Type B pancreatic cell (in vitro differentiated cells): ENCODE results near the gene HSPA13. TPM values are rescaled to one million over a fixed set of nuclear protein-coding genes. Genes with fewer than 3 reads are reported as not detected.
"Not testable (repeated sequence)": the region's sequence is repeated elsewhere in the genome, so short reads cannot be mapped to it uniquely, and the experiment has no call there.

Source experiments
- DNase-seq: peaks from one replicate; pipeline ENCODE4 v3.0.0; 2021; ENCODE audit warnings: mixed read lengths; ENCODE audit not compliant: unreplicated experiment; ENCODE audit errors: extremely low spot score
- H3K27ac Mint-ChIP-seq: 2 replicates; pipeline ENCODE4 v1.8.0; 2021; ENCODE audit warnings: mild to moderate bottlenecking, mixed read lengths
- H3K27me3 Mint-ChIP-seq: 2 replicates; pipeline ENCODE4 v1.8.0; 2021; ENCODE audit warnings: mixed read lengths
- H3K36me3 Mint-ChIP-seq: 2 replicates; pipeline ENCODE4 v1.8.0; 2021; ENCODE audit warnings: mixed read lengths
- H3K4me1 Mint-ChIP-seq: one replicate; pipeline ENCODE4 v1.8.0; 2021; ENCODE audit warnings: mixed read lengths; ENCODE audit not compliant: unreplicated experiment
- H3K4me3 Mint-ChIP-seq: 2 replicates; pipeline ENCODE4 v1.8.0; 2021; ENCODE audit warnings: mild to moderate bottlenecking, mixed read lengths
- H3K9me3 Mint-ChIP-seq: 2 replicates; pipeline ENCODE4 v1.8.0; 2021; ENCODE audit warnings: mixed read lengths
- CTCF ChIP-seq: fragments of 200-600 bp; sonication (generic); conservative IDR thresholded peaks from 2 replicates; pipeline ENCODE4 v1.5.0; 2021; ENCODE audit warnings: antibody characterized with exemption, mild to moderate bottlenecking
- total RNA-seq: library from RNA; stranded (reverse); gene quantifications from 2 replicates; pipeline ENCODE4 v1.2.1, GENCODE V29; 2021; ENCODE audit warnings: low replicate concordance

Gene HSPA13
- total RNA-seq, 1 donor from 2014 or later, result 38.1 TPM

- DNase-seq, result no peak
- H3K27ac Mint-ChIP-seq, result no peak overlapping the region
- H3K9me3 Mint-ChIP-seq, result no peaks in the 10 kb centered on the region
- TF ChIP-seq CTCF, result no peak
- H3K4me3 Mint-ChIP-seq, result no peak overlapping the region
- no peaks in the 10 kb centered on the region for H3K36me3 Mint-ChIP-seq
- peaks cover 4% of the 10 kb centered on the region for H3K4me1 Mint-ChIP-seq
- H3K27me3 Mint-ChIP-seq, result no peaks in the 10 kb centered on the region
Observed at GRCh38 chr21:14354515-14354914, 28.4 kb downstream of the HSPA13 start.

- H3K27me3 Mint-ChIP-seq, result no peaks in the 10 kb centered on the region
- no peaks in the 10 kb centered on the region for H3K36me3 Mint-ChIP-seq
Observed at GRCh38 chr21:14353726-14354125, 29.2 kb downstream of the HSPA13 start.

GRCh38 chr21:14353231-14353630, 29.7 kb downstream of the HSPA13 start:
- no peak for DNase-seq
- no peaks in the 10 kb centered on the region for H3K27me3 Mint-ChIP-seq
- H3K9me3 Mint-ChIP-seq, result no peaks in the 10 kb centered on the region
- no peak for TF ChIP-seq CTCF
- H3K27ac Mint-ChIP-seq, result no peak overlapping the region
- H3K36me3 Mint-ChIP-seq, result no peaks in the 10 kb centered on the region
- peaks cover 4% of the 10 kb centered on the region for H3K4me1 Mint-ChIP-seq
- no peak overlapping the region for H3K4me3 Mint-ChIP-seq

More at GRCh38 chr21:14353726-14354125, 29.2 kb downstream of the HSPA13 start:
- H3K9me3 Mint-ChIP-seq, result no peaks in the 10 kb centered on the region
- no peak for DNase-seq
- TF ChIP-seq CTCF, result no peak
- peaks cover 4% of the 10 kb centered on the region for H3K4me1 Mint-ChIP-seq
- no peak overlapping the region for H3K4me3 Mint-ChIP-seq
- H3K27ac Mint-ChIP-seq, result no peak overlapping the region

GRCh38 chr21:14327346-14327745, 55.6 kb downstream of the HSPA13 start:
- not testable (repeated sequence) for H3K9me3 Mint-ChIP-seq, H3K4me3 Mint-ChIP-seq, H3K27ac Mint-ChIP-seq, H3K4me1 Mint-ChIP-seq, H3K27me3 Mint-ChIP-seq, DNase-seq, H3K36me3 Mint-ChIP-seq

- Mint-ChIP-seq H3K27me3 (no peaks in the 10 kb centered on the region), H3K9me3 (no peaks in the 10 kb centered on the region), H3K4me1 (no peaks in the 10 kb centered on the region), H3K4me3 (no peak overlapping the region), H3K36me3 (no peaks in the 10 kb centered on the region), H3K27ac (no peak overlapping the region)
- no peak for TF ChIP-seq CTCF
- DNase-seq, result no peak
Observed at GRCh38 chr21:14325595-14325994, 57.4 kb downstream of the HSPA13 start.

Other genes with a start within 250 kb of the HSPA13 start
- gene LIPI, start 172.2 kb downstream of the HSPA13 start, total RNA-seq, result not detected in 2 replicates
- gene RBM11, start 167.0 kb downstream of the HSPA13 start, total RNA-seq, result 2.1 and 2.7 TPM in 2 replicates
- gene SAMSN1, start 163.2 kb upstream of the HSPA13 start, total RNA-seq, result 2.6 and 6.0 TPM in 2 replicates